K562 (cell line): Measurements from ENCODE around the gene KCTD21. TPM values are rescaled to one million over a fixed set of nuclear protein-coding genes. Genes with fewer than 3 reads are reported as not detected.

ENCODE experiments used
- ATAC-seq: fragments of 200-7000 bp; cut with Tn5 transposase; 3 replicates; pipeline ENCODE4 v1.9.1; 2020; ENCODE audit warnings: moderate library complexity
- BruUV-seq: library from RNA; stranded (reverse); fragments of 400-500 nt; replicated peaks from 2 replicates; lab custom pipeline; 2021; lab: Mats Ljungman, UMichigan
- CTCF ChIA-PET: fragments of 300-600 bp; formaldehyde crosslinking; extraction: SDS; loops from one replicate; lab custom pipeline; 2021; ENCODE audit warnings: low intra/inter-chr PET ratio; lab: Yijun Ruan, JAX
- POLR2A ChIA-PET: fragments of 300-600, 350-650 bp; sonication (Branson Sonifier 250); formaldehyde crosslinking; extraction: SDS; loops from one replicate; lab custom pipeline; 2021; ENCODE audit warnings: antibody characterized with exemption, inconsistent platforms; lab: Yijun Ruan, JAX
- DNase-seq, 4 experiments: peaks; one replicate each; pipeline versions ENCODE4 v3.0.0 to v3.0.0-alpha.2; 2011 to 2018; ENCODE audit warnings: low spot score in 3 of 4, mixed read lengths in 3 of 4; ENCODE audit errors: extremely low read depth in 1 of 4
- FAIRE-seq: peaks from 2 replicates; lab custom pipeline; 2011; peaks lifted over from hg19 to GRCh38; lab: Jason Lieb, UNC
- H2AFZ ChIP-seq: 2 replicates; pipeline ENCODE4 v1.6.0; 2011; ENCODE audit warnings: low read depth, low read length, control low read depth, inconsistent platforms
- H3K27ac ChIP-seq: fragments of 200-600 bp; 3 replicates; pipeline ENCODE4 v1.8.0; 2011; ENCODE audit warnings: low read depth, mild to moderate bottlenecking, control low read depth, inconsistent platforms, low read length, moderate library complexity, mixed read lengths; ENCODE audit errors: extremely low read depth
- H3K27me3 ChIP-seq, 2 experiments: fragments of 300-600 bp in 1 of 2; 2 replicates in 1 of 2; 3 replicates in 1 of 2; pipeline versions ENCODE4 v1.6.0 to v1.8.0; 2011; ENCODE audit warnings: inconsistent platforms in 2 of 2, low read length in 2 of 2, mild to moderate bottlenecking in 1 of 2, mixed read lengths in 1 of 2, moderate library complexity in 1 of 2; ENCODE audit not compliant: control insufficient read depth in 2 of 2, insufficient read depth in 2 of 2
- H3K36me3 ChIP-seq: fragments of 300-600 bp; 3 replicates; pipeline ENCODE4 v1.8.0; 2011; ENCODE audit warnings: mild to moderate bottlenecking, low read length, inconsistent platforms; ENCODE audit not compliant: control insufficient read depth, insufficient read depth
- H3K4me1 ChIP-seq, 2 experiments: fragments of 200-600 bp in 1 of 2; replicated peaks in 1 of 2; 2 replicates in 1 of 2; 3 replicates in 1 of 2; pipeline versions ENCODE4 v1.5.1 to v1.8.0; 2011; ENCODE audit warnings: inconsistent platforms in 2 of 2, low read length in 2 of 2, mild to moderate bottlenecking in 1 of 2, mixed read lengths in 1 of 2, moderate library complexity in 1 of 2; ENCODE audit not compliant: control insufficient read depth in 2 of 2, insufficient read depth in 2 of 2
- H3K4me2 ChIP-seq: 2 replicates; pipeline ENCODE4 v1.6.1; 2011; ENCODE audit warnings: low read length, control low read depth, inconsistent platforms, mixed read lengths; ENCODE audit not compliant: insufficient read depth
- H3K4me3 ChIP-seq: fragments of 200-600 bp; sonication (generic), shearing (Covaris generic); 2 replicates; pipeline ENCODE4 v1.5.1; 2016; ENCODE audit warnings: control low read depth, inconsistent platforms
- H3K79me2 ChIP-seq: fragments of 200-600 bp; 3 replicates; pipeline ENCODE4 v1.8.0; 2011; ENCODE audit warnings: low read length, inconsistent platforms; ENCODE audit not compliant: control insufficient read depth, insufficient read depth
- H3K9ac ChIP-seq, 2 experiments: 2 replicates each; pipeline versions ENCODE4 v1.6.0 to v1.6.1; 2011; ENCODE audit warnings: low read depth in 2 of 2, low read length in 2 of 2, control low read depth in 1 of 2, inconsistent platforms in 1 of 2, mild to moderate bottlenecking in 1 of 2, mixed read lengths in 1 of 2; ENCODE audit not compliant: insufficient read depth in 1 of 2
- H3K9me1 ChIP-seq: one replicate; pipeline ENCODE4 v1.6.0; 2011; ENCODE audit warnings: inconsistent platforms, mild to moderate bottlenecking, low read length, moderate library complexity; ENCODE audit not compliant: control insufficient read depth, insufficient read depth
- H3K9me3 ChIP-seq: replicated peaks from 2 replicates; pipeline ENCODE4 v1.5.1; 2011; ENCODE audit warnings: low read depth, low read length, inconsistent platforms; ENCODE audit not compliant: control insufficient read depth, insufficient read depth
- H4K20me1 ChIP-seq: replicated peaks from 2 replicates; pipeline ENCODE4 v1.6.1; 2011; ENCODE audit warnings: low read length, inconsistent platforms, mixed read lengths; ENCODE audit not compliant: control insufficient read depth, insufficient read depth
- KAT2B ChIP-seq: IDR thresholded peaks from one replicate; pipeline ENCODE4 v1.6.1; 2012; ENCODE audit warnings: low read depth, mild to moderate bottlenecking, control low read depth, inconsistent platforms, low read length, moderate library complexity
- TFE3 ChIP-seq: fragments of 450-650 bp; formaldehyde crosslinking; IDR thresholded peaks from 2 replicates; pipeline ENCODE4 v1.4.0; 2020; ENCODE audit warnings: mild to moderate bottlenecking, mixed read lengths
- ZNF644 ChIP-seq: fragments of 200-800 bp; sonication (Bioruptor generic); IDR thresholded peaks from 2 replicates; pipeline ENCODE4 v1.6.1; 2016; ENCODE audit warnings: low read depth, missing genetic modification characterization, missing compliant biosample characterization
- WGBS: fragments of 100-300 bp; shearing (Covaris generic); methylation state at CpG from one replicate; pipeline ENCODE4 v1.1.6; 2016; ENCODE audit warnings: low coverage, mixed read lengths; ENCODE audit not compliant: insufficient coverage; ENCODE audit errors: missing lambda C conversion rate; 5-methylcytosine and 5-hydroxymethylcytosine counted together
- in situ Hi-C: fragments of 300-500 bp; cut with MboI; formaldehyde crosslinking; loops from 4 replicates; pipeline ENCODE4 v1.15.0; 2018; ENCODE audit warnings: inconsistent platforms, mixed read lengths
- intact Hi-C: fragments of 100-400 bp; cut with micrococcal nuclease; formaldehyde crosslinking; loops from 2 replicates; pipeline ENCODE4 v1.14.2; 2022
- polyA plus RNA-seq, 8 experiments: library from polyadenylated mRNA; depleted of rRNA in 4 of 8; stranded (reverse) in 5 of 8; unstranded in 3 of 8; fragments of >200 nt; fragmentation: Nextera tagmentation in 2 of 8; fragmentation: Illumina TruSeq in 1 of 8; extraction: Ambion mirVana in 2 of 8; extraction: Trizol in 1 of 8; gene quantifications; 2 replicates each; pipeline versions ENCODE4 v1.2.1 to v1.2.3, GENCODE V29; 2011 to 2014; ENCODE audit warnings: inconsistent platforms in 1 of 8, missing spikeins in 1 of 8
- total RNA-seq, 7 experiments: library from RNA; depleted of rRNA in 6 of 7; stranded (reverse); fragments of >200 nt in 6 of 7; fragmentation: Illumina TruSeq in 2 of 7; extraction: Trizol in 2 of 7; gene quantifications; 2 replicates each; pipeline versions ENCODE4 v1.2.1 to v1.2.3, GENCODE V29; 2011 to 2021; ENCODE audit warnings: low replicate concordance in 1 of 7

The KCTD21 gene
- total and polyA plus RNA-seq, 9 of the 15 experiments (the other 6 are each of a cell fraction or from before 2014, with no cell fraction given), result 0.34 to 5.4 (median 1.9) TPM

DNA sequence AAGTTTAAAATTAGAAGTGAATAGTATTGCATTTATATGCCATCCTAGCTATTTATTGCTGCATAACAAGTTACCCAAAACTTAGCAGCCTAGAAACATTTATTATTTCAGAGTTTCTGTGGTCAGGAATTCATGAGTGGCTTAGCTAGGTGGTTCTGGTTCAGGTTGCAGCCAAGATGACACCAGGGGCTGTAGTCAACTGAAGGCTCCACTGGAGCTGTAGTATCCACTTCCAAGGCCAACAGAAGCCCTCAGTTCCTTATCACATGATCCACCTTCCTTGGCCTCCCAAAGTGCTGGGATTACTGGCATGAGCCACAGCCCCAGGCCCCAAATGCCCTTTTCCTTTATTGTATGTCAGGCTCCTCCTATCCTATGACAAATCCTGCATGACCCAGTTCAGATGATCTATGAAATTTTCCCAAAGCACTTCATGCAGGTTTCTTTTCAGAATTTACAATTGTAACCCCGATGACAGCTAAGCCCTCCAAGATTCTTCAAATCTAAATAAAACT lies 42.9 kb downstream of the KCTD21 start:
- no TSS peak for BruUV-seq
- peaks cover 6% of the 10 kb centered on the region in 2 experiments; a peak in 3 of 5 replicates for H3K4me1 ChIP-seq
- WGBS, result 78% methylated on average over 1 of the region's 1 CpG
- H3K4me2 ChIP-seq, result no peak overlapping the region
- intact Hi-C loops, result loop anchor here (5.0 kb wide), 2 partner anchors 42 to 417 kb away; partner anchors contain the start of genes KCTD21 and USP35
- TF ChIP-seq TFE3 (CRISPR knock-in tag) (peak; percentile 25), ZNF644 (no peak), KAT2B (no peak)
- TF ChIP-seq, all 486 proteins: peak for 1
- no peak overlapping the region for H2AFZ ChIP-seq
- in situ Hi-C loops, result no loop called here
- no peaks in the 10 kb centered on the region for H3K27me3 ChIP-seq
- no peaks in the 10 kb centered on the region for H3K9me3 ChIP-seq
- peaks cover 4% of the 10 kb centered on the region; the same call in 2 of the 3 replicates for H3K36me3 ChIP-seq
- no peak overlapping the region for H3K9ac ChIP-seq
- no peaks in the 10 kb centered on the region for H4K20me1 ChIP-seq
- no peaks in the 10 kb centered on the region for H3K9me1 ChIP-seq
- ATAC-seq (no peak), DNase-seq (no peak), FAIRE-seq (no peak)
- H3K27ac ChIP-seq, result no peak overlapping the region
- H3K4me3 ChIP-seq, result no peak overlapping the region
- ChIA-PET POLR2A (interaction anchor here (0.6 to 0.7 kb wide), 2 partner anchors 22 to 68 kb away, joined by 3 read pairs; no protein-coding TSS in a partner anchor), CTCF (no interaction called here)
- H3K79me2 ChIP-seq, result peaks cover 7% of the 10 kb centered on the region
